ENCODE data around the gene CHST8. TPM values are rescaled to one million over a fixed set of nuclear protein-coding genes. Genes with fewer than 3 reads are reported as not detected.

The CHST8 gene
- total RNA-seq, 1 experiment from 2014 or later = not detected

- no peak for DNase-seq (ENCODE audit: low read depth)
Measured at GRCh38 chr19:33673258-33673875, 51.6 kb downstream of the CHST8 start.

GRCh38 chr19:33673996-33674625 is 52.4 kb downstream of the CHST8 start:
- no peak for DNase-seq (ENCODE audit: low read depth)

DNA sequence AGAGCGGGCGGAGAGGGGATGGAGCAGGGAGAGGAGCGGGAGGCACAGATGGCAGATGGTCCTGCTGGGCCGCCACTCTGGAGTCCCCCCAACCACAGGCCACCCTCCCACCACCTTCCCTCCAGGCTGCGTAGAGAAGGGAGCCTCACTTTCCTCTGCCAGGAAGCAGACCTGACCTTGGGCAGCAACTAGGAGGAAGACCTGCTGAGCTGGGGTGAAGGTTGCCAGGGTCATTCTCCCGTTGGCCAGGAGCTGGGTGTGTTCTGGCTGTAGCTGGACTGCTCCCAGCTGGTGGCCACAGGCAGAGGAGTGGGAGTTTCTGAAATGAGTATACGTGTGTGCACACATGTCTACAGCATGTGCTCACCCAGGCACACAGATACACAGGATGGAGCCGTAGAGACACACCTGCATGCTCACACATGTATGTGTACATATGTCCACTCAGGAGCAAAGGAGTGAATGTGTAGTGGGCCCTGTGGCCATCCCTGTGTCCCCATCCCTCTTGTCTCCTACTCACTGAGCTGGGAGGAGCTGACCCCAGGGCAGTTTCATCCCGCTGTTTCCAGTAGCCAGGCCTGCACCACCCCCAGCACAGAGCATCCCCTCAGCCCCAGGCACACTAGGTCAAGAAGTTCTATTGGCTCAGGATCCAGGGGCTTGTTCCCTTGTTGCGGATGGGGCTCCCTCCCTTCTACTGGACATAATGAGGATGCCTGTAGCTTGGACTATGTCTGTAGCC is 53.0 kb downstream of the CHST8 start:
- DNase-seq (ENCODE audit: low read depth) = no peak

DNA sequence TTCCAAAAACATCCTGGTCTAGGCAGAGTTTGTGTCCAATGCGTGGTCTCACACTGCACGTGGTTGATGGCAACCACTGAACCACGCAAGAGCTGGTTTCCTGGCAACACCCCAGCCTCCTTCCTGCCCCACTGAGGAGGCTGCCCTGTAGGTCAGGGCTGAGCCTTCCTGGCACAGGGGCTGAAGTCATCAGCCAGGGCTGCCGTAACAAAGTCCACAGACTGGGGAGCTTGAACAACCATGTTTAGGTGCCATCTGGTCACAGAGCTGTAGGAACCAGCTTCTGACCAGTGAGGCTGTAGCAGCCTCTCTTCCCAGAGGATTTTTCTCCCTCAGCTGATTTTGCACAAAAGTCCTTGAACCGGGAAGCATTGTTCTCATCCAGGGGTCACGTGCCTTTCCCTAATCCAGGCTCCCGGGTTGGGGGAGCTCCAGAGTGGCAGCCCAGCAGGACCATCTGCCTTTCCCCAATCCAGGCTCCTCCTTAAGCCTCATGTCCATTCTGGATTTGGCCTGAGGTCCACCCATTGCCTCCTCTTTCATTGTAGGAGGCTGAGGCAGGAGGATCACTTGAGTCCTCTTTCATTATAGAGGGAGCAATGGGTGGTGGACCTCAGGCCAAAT is 53.9 kb downstream of the CHST8 start:
- no peak for DNase-seq (ENCODE audit: low read depth)

DNA sequence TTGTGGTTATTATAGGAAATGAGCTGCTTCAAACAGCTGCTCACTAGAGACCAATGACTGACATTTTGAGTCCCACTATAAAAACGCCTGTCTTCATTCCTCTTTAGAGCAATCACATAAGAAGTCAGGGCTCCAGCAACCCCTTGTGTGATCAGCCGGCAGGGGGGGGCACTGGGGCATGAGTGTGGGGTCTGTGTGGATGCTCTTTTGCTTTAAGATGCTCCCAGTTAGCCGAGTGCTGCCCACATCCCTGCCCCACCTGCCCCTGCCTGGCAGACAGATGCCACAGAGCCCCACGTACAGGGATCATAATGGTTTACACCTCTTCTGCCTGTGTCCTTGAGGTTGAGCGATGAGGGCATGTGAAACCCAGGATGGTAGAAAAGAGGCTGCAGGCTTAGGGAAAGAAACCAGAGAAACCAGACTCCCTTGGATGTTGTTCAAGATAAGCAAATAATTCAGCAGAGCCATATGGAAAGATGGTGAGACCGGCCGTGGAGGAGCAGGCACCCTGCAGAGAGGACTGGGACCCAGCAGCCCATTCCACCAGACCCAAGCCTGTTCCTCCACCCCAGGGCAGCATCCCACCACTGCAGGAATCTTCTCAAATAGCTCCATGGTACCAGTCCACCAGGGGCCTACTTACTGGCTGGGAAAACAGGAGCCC is 55.4 kb downstream of the CHST8 start:
- DNase-seq (ENCODE audit: low read depth) = no peak

DNA sequence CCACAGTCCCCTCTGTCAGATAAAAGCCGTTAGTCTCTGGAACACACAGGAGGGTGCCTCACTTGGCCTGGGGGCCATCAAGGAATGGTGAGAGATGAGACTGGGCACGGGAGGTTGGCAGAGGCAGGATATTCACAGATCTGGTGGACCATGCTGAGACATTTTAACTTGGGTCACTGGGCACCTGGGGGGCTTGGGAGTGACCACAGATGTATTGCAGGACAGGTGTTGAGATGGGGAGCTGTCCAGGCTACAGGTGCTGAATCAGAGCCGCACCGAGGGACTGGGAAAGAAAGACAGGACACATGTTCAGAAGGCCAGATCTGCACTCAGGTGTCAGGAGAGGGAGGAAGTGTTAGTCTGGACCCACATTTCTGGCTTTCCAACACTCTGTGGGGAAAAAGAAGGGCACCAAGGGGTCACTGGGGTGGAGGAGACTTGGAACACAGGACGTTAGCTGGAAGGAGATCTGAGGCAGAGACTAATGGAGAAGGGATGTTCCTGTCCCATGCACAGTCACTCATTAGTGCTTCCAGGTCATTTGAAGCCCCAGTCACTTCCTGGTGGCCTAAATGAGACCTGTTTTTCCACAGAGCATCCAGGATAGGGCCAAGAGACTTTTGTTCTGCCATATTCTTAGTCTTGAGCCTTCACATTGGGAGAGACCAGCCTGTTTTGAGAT is 56.1 kb downstream of the CHST8 start:
- no peak for DNase-seq (ENCODE audit: low read depth)

DNA sequence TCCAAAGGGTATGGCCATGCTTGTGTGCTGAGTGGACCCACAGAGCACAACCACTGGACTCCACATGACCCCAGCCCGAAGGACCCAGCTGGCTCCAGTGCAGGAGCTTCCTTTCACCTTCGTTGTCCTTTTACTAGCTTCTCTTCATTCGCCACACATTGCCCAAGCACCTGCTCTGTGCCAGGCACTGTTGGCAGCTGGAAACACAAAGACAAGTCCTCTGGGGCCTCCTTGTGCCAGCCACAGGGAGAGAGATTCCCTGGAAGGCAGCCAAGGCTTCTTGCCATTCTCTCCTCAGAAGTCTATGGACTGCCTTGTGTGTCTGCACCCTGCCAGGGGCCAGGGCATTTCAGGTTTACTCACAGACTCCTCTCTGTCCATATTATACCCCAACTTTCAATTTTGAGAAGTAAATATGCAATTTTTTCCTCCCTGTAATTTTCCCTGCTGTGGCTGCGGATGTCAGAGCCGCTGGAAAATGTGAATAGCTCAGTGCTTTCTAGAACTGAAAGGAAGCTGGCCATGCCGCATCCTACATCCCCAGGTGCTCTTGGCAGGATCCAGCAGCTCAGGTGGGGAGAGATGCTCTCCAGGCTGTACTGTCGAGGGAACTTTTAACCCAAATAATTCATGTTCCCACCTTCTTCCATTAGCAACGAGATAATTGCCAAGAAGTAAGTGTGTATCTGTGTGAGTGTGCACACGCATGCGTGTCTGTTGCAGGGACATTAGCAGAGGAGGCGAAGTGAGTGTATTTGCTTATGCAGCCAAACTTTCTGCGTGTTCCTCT is 57.2 kb downstream of the CHST8 start:
- no peak for DNase-seq (ENCODE audit: low read depth)

- DNase-seq (ENCODE audit: low read depth) = no peak
Measured at GRCh38 chr19:33679696-33680095, 57.9 kb downstream of the CHST8 start.

GRCh38 chr19:33681081-33681680 is 59.4 kb downstream of the CHST8 start:
- DNase-seq (ENCODE audit: low read depth) = no peak

DNA sequence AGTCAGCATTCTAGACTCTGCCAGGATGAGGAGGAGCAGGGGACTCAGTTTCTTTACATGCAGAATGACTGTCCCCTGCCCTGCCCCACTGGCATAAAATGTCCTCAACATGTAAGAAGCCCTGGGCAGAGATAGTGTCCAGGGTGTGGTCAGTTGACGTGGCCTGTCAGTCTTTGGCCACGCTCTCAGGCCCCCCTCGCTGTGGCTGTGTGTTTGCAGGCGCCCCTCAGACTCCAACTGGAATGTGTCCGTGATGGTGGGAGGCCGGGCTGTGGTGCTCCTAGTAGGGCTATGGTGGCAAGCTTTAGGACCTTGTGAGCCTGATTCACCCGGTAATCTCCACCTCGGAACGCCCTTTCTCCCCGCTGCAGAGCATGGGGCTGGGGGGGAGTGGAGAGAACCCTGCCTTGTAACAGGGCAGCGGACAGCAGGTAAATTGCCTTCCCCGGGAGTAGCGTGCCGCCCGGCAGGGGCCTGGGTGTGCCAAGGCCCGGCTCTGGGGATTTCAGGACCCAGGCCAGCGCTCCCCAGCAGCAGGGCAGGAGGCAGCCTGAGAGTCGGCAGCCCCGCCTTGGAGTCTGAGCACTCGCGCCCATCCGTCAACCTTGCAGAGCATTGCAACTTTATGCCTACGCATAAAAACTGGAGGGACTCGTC is 62.3 kb downstream of the CHST8 start:
- DNase-seq (ENCODE audit: low read depth) = peak; percentile 34

GRCh38 chr19:33684538-33685232 is 62.9 kb downstream of the CHST8 start:
- no peak for DNase-seq (ENCODE audit: low read depth)

GRCh38 chr19:33685541-33685940 is 63.8 kb downstream of the CHST8 start:
- DNase-seq (ENCODE audit: low read depth) = no peak

DNA sequence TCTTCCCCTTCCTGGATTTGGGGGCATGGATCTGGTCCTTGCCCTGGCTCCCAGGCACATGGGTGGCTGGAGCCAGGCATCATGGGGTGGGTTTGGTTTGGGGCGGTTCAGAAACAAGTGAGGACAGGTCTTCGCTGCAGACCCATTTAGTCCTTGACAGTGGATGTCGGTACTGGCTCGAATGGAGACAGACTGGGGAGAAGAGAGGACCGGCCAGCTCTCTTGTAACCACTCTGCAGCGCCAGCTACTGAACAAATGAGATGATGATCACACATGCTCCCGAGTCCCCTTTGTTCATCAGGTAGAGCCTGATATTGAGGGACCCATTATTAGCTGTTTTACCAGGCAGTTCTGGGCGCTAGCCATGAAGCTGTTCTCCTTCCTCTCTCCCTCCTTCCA is 64.5 kb downstream of the CHST8 start:
- DNase-seq (ENCODE audit: low read depth) = no peak

- DNase-seq (ENCODE audit: low read depth) = no peak
Measured at GRCh38 chr19:33686687-33687480, 65.1 kb downstream of the CHST8 start.

- no peak for DNase-seq (ENCODE audit: low read depth)
Measured at GRCh38 chr19:33687481-33688170, 65.9 kb downstream of the CHST8 start.

- no peak for DNase-seq (ENCODE audit: low read depth)
Measured at GRCh38 chr19:33688171-33688992, 66.6 kb downstream of the CHST8 start.

All from RPMI7951 (cell line).